K562 (cell line): Measurements from ENCODE around the gene SFMBT2. TPM values are rescaled to one million over a fixed set of nuclear protein-coding genes. Genes with fewer than 3 reads are reported as not detected.

Source experiments
- ATAC-seq: fragments of 200-7000 bp; cut with Tn5 transposase; 3 replicates; pipeline ENCODE4 v1.9.1; 2020; ENCODE audit warnings: moderate library complexity
- BruUV-seq: library from RNA; stranded (reverse); fragments of 400-500 nt; replicated peaks from 2 replicates; lab custom pipeline; 2021; lab: Mats Ljungman, UMichigan
- CTCF ChIA-PET: fragments of 300-600 bp; formaldehyde crosslinking; extraction: SDS; loops from one replicate; lab custom pipeline; 2021; ENCODE audit warnings: low intra/inter-chr PET ratio; lab: Yijun Ruan, JAX
- POLR2A ChIA-PET: fragments of 300-600, 350-650 bp; sonication (Branson Sonifier 250); formaldehyde crosslinking; extraction: SDS; loops from one replicate; lab custom pipeline; 2021; ENCODE audit warnings: antibody characterized with exemption, inconsistent platforms; lab: Yijun Ruan, JAX
- DNase-seq, 4 experiments: peaks; one replicate each; pipeline versions ENCODE4 v3.0.0 to v3.0.0-alpha.2; 2011 to 2018; ENCODE audit warnings: low spot score in 3 of 4, mixed read lengths in 3 of 4; ENCODE audit errors: extremely low read depth in 1 of 4
- FAIRE-seq: peaks from 2 replicates; lab custom pipeline; 2011; peaks lifted over from hg19 to GRCh38; lab: Jason Lieb, UNC
- H2AFZ ChIP-seq: 2 replicates; pipeline ENCODE4 v1.6.0; 2011; ENCODE audit warnings: low read depth, low read length, control low read depth, inconsistent platforms
- H3K27ac ChIP-seq: fragments of 200-600 bp; 3 replicates; pipeline ENCODE4 v1.8.0; 2011; ENCODE audit warnings: low read depth, mild to moderate bottlenecking, control low read depth, inconsistent platforms, low read length, moderate library complexity, mixed read lengths; ENCODE audit errors: extremely low read depth
- H3K27me3 ChIP-seq, 2 experiments: fragments of 300-600 bp in 1 of 2; 2 replicates in 1 of 2; 3 replicates in 1 of 2; pipeline versions ENCODE4 v1.6.0 to v1.8.0; 2011; ENCODE audit warnings: inconsistent platforms in 2 of 2, low read length in 2 of 2, mild to moderate bottlenecking in 1 of 2, mixed read lengths in 1 of 2, moderate library complexity in 1 of 2; ENCODE audit not compliant: control insufficient read depth in 2 of 2, insufficient read depth in 2 of 2
- H3K36me3 ChIP-seq: fragments of 300-600 bp; 3 replicates; pipeline ENCODE4 v1.8.0; 2011; ENCODE audit warnings: mild to moderate bottlenecking, low read length, inconsistent platforms; ENCODE audit not compliant: control insufficient read depth, insufficient read depth
- H3K4me1 ChIP-seq, 2 experiments: fragments of 200-600 bp in 1 of 2; replicated peaks in 1 of 2; 2 replicates in 1 of 2; 3 replicates in 1 of 2; pipeline versions ENCODE4 v1.5.1 to v1.8.0; 2011; ENCODE audit warnings: inconsistent platforms in 2 of 2, low read length in 2 of 2, mild to moderate bottlenecking in 1 of 2, mixed read lengths in 1 of 2, moderate library complexity in 1 of 2; ENCODE audit not compliant: control insufficient read depth in 2 of 2, insufficient read depth in 2 of 2
- H3K4me2 ChIP-seq: 2 replicates; pipeline ENCODE4 v1.6.1; 2011; ENCODE audit warnings: low read length, control low read depth, inconsistent platforms, mixed read lengths; ENCODE audit not compliant: insufficient read depth
- H3K4me3 ChIP-seq: fragments of 200-600 bp; sonication (generic), shearing (Covaris generic); 2 replicates; pipeline ENCODE4 v1.5.1; 2016; ENCODE audit warnings: control low read depth, inconsistent platforms
- H3K79me2 ChIP-seq: fragments of 200-600 bp; 3 replicates; pipeline ENCODE4 v1.8.0; 2011; ENCODE audit warnings: low read length, inconsistent platforms; ENCODE audit not compliant: control insufficient read depth, insufficient read depth
- H3K9ac ChIP-seq, 2 experiments: 2 replicates each; pipeline versions ENCODE4 v1.6.0 to v1.6.1; 2011; ENCODE audit warnings: low read depth in 2 of 2, low read length in 2 of 2, control low read depth in 1 of 2, inconsistent platforms in 1 of 2, mild to moderate bottlenecking in 1 of 2, mixed read lengths in 1 of 2; ENCODE audit not compliant: insufficient read depth in 1 of 2
- H3K9me1 ChIP-seq: one replicate; pipeline ENCODE4 v1.6.0; 2011; ENCODE audit warnings: inconsistent platforms, mild to moderate bottlenecking, low read length, moderate library complexity; ENCODE audit not compliant: control insufficient read depth, insufficient read depth
- H3K9me3 ChIP-seq: replicated peaks from 2 replicates; pipeline ENCODE4 v1.5.1; 2011; ENCODE audit warnings: low read depth, low read length, inconsistent platforms; ENCODE audit not compliant: control insufficient read depth, insufficient read depth
- H4K20me1 ChIP-seq: replicated peaks from 2 replicates; pipeline ENCODE4 v1.6.1; 2011; ENCODE audit warnings: low read length, inconsistent platforms, mixed read lengths; ENCODE audit not compliant: control insufficient read depth, insufficient read depth
- CBX3 ChIP-seq, 2 experiments: IDR thresholded peaks; 1 replicate in 1 of 2; 2 replicates in 1 of 2; pipeline ENCODE4 v1.6.1; 2012; ENCODE audit warnings: inconsistent platforms in 2 of 2, low read length in 2 of 2, borderline replicate concordance in 1 of 2, control low read depth in 1 of 2
- CEBPG ChIP-seq, 3 experiments: fragments of 200-800 bp in 1 of 3; sonication (Bioruptor generic) in 1 of 3; sonication (generic) in 1 of 3; formaldehyde crosslinking in 1 of 3; IDR thresholded peaks in 2 of 3; conservative IDR thresholded peaks in 1 of 3; 2 replicates each; pipeline versions ENCODE4 v1.6.1 to v1.8.0; 2016 to 2022; ENCODE audit warnings: missing compliant biosample characterization in 2 of 3, missing genetic modification characterization in 2 of 3, mild to moderate bottlenecking in 1 of 3, missing genetic modification reagents in 1 of 3
- HBP1 ChIP-seq: fragments of 450-650 bp; formaldehyde crosslinking; IDR thresholded peaks from 2 replicates; pipeline ENCODE4 v1.4.0; 2022; ENCODE audit warnings: missing genetic modification characterization
- HDAC2 ChIP-seq: fragments of 450-650 bp; IDR thresholded peaks from 2 replicates; pipeline ENCODE4 v1.6.1; 2016; ENCODE audit warnings: mild to moderate bottlenecking
- HDAC6 ChIP-seq: IDR thresholded peaks from 2 replicates; pipeline ENCODE4 v1.6.1; 2012; ENCODE audit warnings: low read depth, mild to moderate bottlenecking, control low read depth, inconsistent platforms, low read length, moderate library complexity
- HES1 ChIP-seq: fragments of 450-650 bp; IDR thresholded peaks from 2 replicates; pipeline ENCODE4 v1.6.1; 2016; ENCODE audit warnings: low read depth, mild to moderate bottlenecking, moderate library complexity
- MAFG ChIP-seq: fragments of 450-650 bp; conservative IDR thresholded peaks from 2 replicates; pipeline ENCODE4 v1.6.1; 2016; ENCODE audit warnings: missing genetic modification characterization, missing compliant biosample characterization
- POLR2AphosphoS2 ChIP-seq: IDR thresholded peaks from 2 replicates; pipeline ENCODE4 v1.6.1; 2012; ENCODE audit warnings: low read length, improper control_type of control experiment
- RBM34 ChIP-seq: fragments of 200-400 bp; formaldehyde crosslinking; IDR thresholded peaks from 2 replicates; pipeline ENCODE4 v1.6.1; 2018; ENCODE audit warnings: low read length, borderline replicate concordance; ENCODE audit not compliant: insufficient read depth
- SPI1 ChIP-seq: IDR thresholded peaks from 2 replicates; pipeline ENCODE4 v1.6.1; 2011; ENCODE audit warnings: low read depth, low read length, control low read depth, borderline replicate concordance
- SREBF1 ChIP-seq: fragments of 150-350 bp; IDR thresholded peaks from 2 replicates; pipeline ENCODE4 v1.6.1; 2014; ENCODE audit warnings: antibody characterized with exemption, low read depth, low read length, borderline replicate concordance
- ZBTB12 ChIP-seq: fragments of 250-450 bp; sonication (Bioruptor Pico); IDR thresholded peaks from 2 replicates; pipeline ENCODE4 v1.4.0; 2020
- ZNF224 ChIP-seq: sonication (generic); formaldehyde crosslinking; IDR thresholded peaks from 2 replicates; pipeline ENCODE4 v1.8.0; 2022; ENCODE audit warnings: mild to moderate bottlenecking, missing genetic modification reagents
- WGBS: fragments of 100-300 bp; shearing (Covaris generic); methylation state at CpG from one replicate; pipeline ENCODE4 v1.1.6; 2016; ENCODE audit warnings: low coverage, mixed read lengths; ENCODE audit not compliant: insufficient coverage; ENCODE audit errors: missing lambda C conversion rate; 5-methylcytosine and 5-hydroxymethylcytosine counted together
- in situ Hi-C: fragments of 300-500 bp; cut with MboI; formaldehyde crosslinking; loops from 4 replicates; pipeline ENCODE4 v1.15.0; 2018; ENCODE audit warnings: inconsistent platforms, mixed read lengths
- intact Hi-C: fragments of 100-400 bp; cut with micrococcal nuclease; formaldehyde crosslinking; loops from 2 replicates; pipeline ENCODE4 v1.14.2; 2022
- polyA plus RNA-seq, 8 experiments: library from polyadenylated mRNA; depleted of rRNA in 4 of 8; stranded (reverse) in 5 of 8; unstranded in 3 of 8; fragments of >200 nt; fragmentation: Nextera tagmentation in 2 of 8; fragmentation: Illumina TruSeq in 1 of 8; extraction: Ambion mirVana in 2 of 8; extraction: Trizol in 1 of 8; gene quantifications; 2 replicates each; pipeline versions ENCODE4 v1.2.1 to v1.2.3, GENCODE V29; 2011 to 2014; ENCODE audit warnings: inconsistent platforms in 1 of 8, missing spikeins in 1 of 8
- total RNA-seq, 7 experiments: library from RNA; depleted of rRNA in 6 of 7; stranded (reverse); fragments of >200 nt in 6 of 7; fragmentation: Illumina TruSeq in 2 of 7; extraction: Trizol in 2 of 7; gene quantifications; 2 replicates each; pipeline versions ENCODE4 v1.2.1 to v1.2.3, GENCODE V29; 2011 to 2021; ENCODE audit warnings: low replicate concordance in 1 of 7

SFMBT2 gene
- total and polyA plus RNA-seq, 9 of the 15 experiments (the other 6 are each of a cell fraction or from before 2014, with no cell fraction given) = 1.2 to 13.6 (median 7.6) TPM

- Histone ChIP-seq H3K4me1 (peaks cover 3 to 25% of the 10 kb centered on the region in 2 experiments), H4K20me1 (no peaks in the 10 kb centered on the region), H3K4me3 (no peak overlapping the region), H2AFZ (no peak overlapping the region), H3K79me2 (peaks cover 29% of the 10 kb centered on the region), H3K4me2 (no peak overlapping the region), H3K27me3 (no peaks in the 10 kb centered on the region), H3K36me3 (no peaks in the 10 kb centered on the region), H3K9me3 (no peaks in the 10 kb centered on the region; the same call in 1 of the 2 replicates), H3K9me1 (no peaks in the 10 kb centered on the region), H3K9ac (no peak overlapping the region), H3K27ac (no peak overlapping the region)
- in situ Hi-C loops (loop anchor here (25.0 kb wide), 1 partner anchor 726 kb away; no protein-coding TSS in a partner anchor), intact Hi-C loops (no loop called here)
- 77% methylated on average over 4 of the region's 32 CpGs for WGBS
- ATAC-seq = no peak
- POLR2A ChIA-PET = no interaction called here
- no TSS peak for BruUV-seq
- CTCF ChIA-PET = no interaction called here
- DNase-seq = no peak
- FAIRE-seq = no peak
- TF ChIP-seq HDAC6 (no peak), SREBF1 (no peak), SPI1 (no peak), HES1 (no peak), CBX3 (IDR thresholded peaks at IDR 0.05; ENCODE audit: borderline replicate concordance in 1 of 2, low read length in 2 of 2) (no peak), HDAC2 (no peak), HBP1 (no peak), MAFG (tag) (no peak), POLR2AphosphoS2 (no peak), RBM34 (no peak), ZBTB12 (CRISPR knock-in tag) (no peak), CEBPG (CRISPR knock-in tag; IDR thresholded peaks at IDR 0.05) (no peak), CEBPG (tag; conservative IDR thresholded peaks at IDR 0.05 in 1 of 2, IDR thresholded peaks at IDR 0.05 in 1 of 2) (no peak), ZNF224 (no peak)
These were observed 2.1 kb upstream of the SFMBT2 start for GRCh38 chr10:7412928-7413282.
